H1 (cell line): ENCODE measurements around the gene ZNF263.
"Not testable (repeated sequence)": the region's sequence is repeated elsewhere in the genome, so short reads cannot be mapped to it uniquely, and the experiment has no call there.

Experiments used
- BRCA1 ChIP-seq: IDR thresholded peaks from 2 replicates; pipeline ENCODE4 v1.6.1; 2012; ENCODE audit warnings: low read depth, low read length, improper control_type of control experiment
- CHD1 ChIP-seq: IDR thresholded peaks from 2 replicates; pipeline ENCODE4 v1.6.1; 2012; ENCODE audit warnings: low read depth, low read length, improper control_type of control experiment
- CHD2 ChIP-seq: IDR thresholded peaks from 2 replicates; pipeline ENCODE4 v1.6.1; 2012; ENCODE audit warnings: low read length, improper control_type of control experiment
- CTCF ChIP-seq, 3 experiments: IDR thresholded peaks; 1 replicate in 2 of 3; 2 replicates in 1 of 3; pipeline versions ENCODE4 v1.5.1 to v1.6.1; 2011; ENCODE audit warnings: low read length in 3 of 3, mild to moderate bottlenecking in 3 of 3, inconsistent platforms in 2 of 3, low read depth in 1 of 3, moderate library complexity in 1 of 3; ENCODE audit not compliant: insufficient read depth in 1 of 3; ENCODE audit errors: control extremely low read depth in 1 of 3
- EZH2 ChIP-seq: fragments of 200-600 bp; sonication (generic); IDR thresholded peaks from 2 replicates; pipeline ENCODE4 v1.7.1; 2012; ENCODE audit warnings: low read depth, mild to moderate bottlenecking, moderate library complexity, low read length, inconsistent platforms; ENCODE audit not compliant: severe bottlenecking
- GTF2F1 ChIP-seq: IDR thresholded peaks from 2 replicates; pipeline ENCODE4 v1.6.1; 2012; ENCODE audit warnings: low read depth, low read length, improper control_type of control experiment, borderline replicate concordance
- KDM1A ChIP-seq: fragments of 200-600, 300-600 bp; sonication (generic); IDR thresholded peaks from 2 replicates; pipeline ENCODE4 v1.7.1; 2016; ENCODE audit warnings: mild to moderate bottlenecking, low read length, borderline replicate concordance
- POLR2A ChIP-seq, 2 experiments: IDR thresholded peaks; 1 replicate in 1 of 2; 2 replicates in 1 of 2; pipeline ENCODE4 v1.6.1; 2011; ENCODE audit warnings: low read depth in 2 of 2, low read length in 2 of 2, mild to moderate bottlenecking in 2 of 2; ENCODE audit errors: control extremely low read depth in 1 of 2
- POLR2AphosphoS5 ChIP-seq: IDR thresholded peaks from 2 replicates; pipeline ENCODE4 v1.6.1; 2011; ENCODE audit warnings: low read depth, low read length
- RAD21 ChIP-seq, 2 experiments: IDR thresholded peaks in 1 of 2; conservative IDR thresholded peaks in 1 of 2; 2 replicates each; pipeline ENCODE4 v1.6.1; 2011; ENCODE audit warnings: low read depth in 2 of 2, low read length in 2 of 2, improper control_type of control experiment in 1 of 2, inconsistent platforms in 1 of 2, mild to moderate bottlenecking in 1 of 2, moderate library complexity in 1 of 2
- SRF ChIP-seq: IDR thresholded peaks from 2 replicates; pipeline ENCODE4 v1.6.1; 2011; ENCODE audit warnings: mild to moderate bottlenecking, low read depth, low read length, moderate library complexity
- USF2 ChIP-seq: IDR thresholded peaks from 2 replicates; pipeline ENCODE4 v1.6.1; 2011; ENCODE audit warnings: low read length, improper control_type of control experiment
- ZNF274 ChIP-seq: IDR thresholded peaks from 2 replicates; pipeline ENCODE4 v1.7.0; 2012; ENCODE audit warnings: low read length, borderline replicate concordance; ENCODE audit errors: extremely low read depth
- TF ChIP-seq, protein P1 (sequence below): IDR thresholded peaks from 2 replicates; pipeline ENCODE4 v1.6.1; 2012; ENCODE audit warnings: inconsistent platforms

GRCh38 chr16:3271281-3271680 is 12.0 kb upstream of the ZNF263 start:
- not testable (repeated sequence) for TF ChIP-seq KDM1A; CTCF (IDR thresholded peaks at IDR 0.05; ENCODE audit: control extremely low read depth in 1 of 3, insufficient read depth in 1 of 3, low read depth in 1 of 3, low read length in 3 of 3); BRCA1; EZH2; RAD21 (IDR thresholded peaks at IDR 0.05 in 1 of 2, conservative IDR thresholded peaks at IDR 0.05 in 1 of 2; ENCODE audit: low read depth in 2 of 2, low read length in 2 of 2); ZNF274; POLR2A (IDR thresholded peaks at IDR 0.05; ENCODE audit: control extremely low read depth in 1 of 2, low read depth in 2 of 2, low read length in 2 of 2); CHD2; SRF; GTF2F1; USF2; POLR2AphosphoS5; CHD1
- TF ChIP-seq, protein P1, sequence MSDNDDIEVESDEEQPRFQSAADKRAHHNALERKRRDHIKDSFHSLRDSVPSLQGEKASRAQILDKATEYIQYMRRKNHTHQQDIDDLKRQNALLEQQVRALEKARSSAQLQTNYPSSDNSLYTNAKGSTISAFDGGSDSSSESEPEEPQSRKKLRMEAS, result not testable (repeated sequence)
